ENCODE data around the gene ALG9.

Gene ALG9

DNA sequence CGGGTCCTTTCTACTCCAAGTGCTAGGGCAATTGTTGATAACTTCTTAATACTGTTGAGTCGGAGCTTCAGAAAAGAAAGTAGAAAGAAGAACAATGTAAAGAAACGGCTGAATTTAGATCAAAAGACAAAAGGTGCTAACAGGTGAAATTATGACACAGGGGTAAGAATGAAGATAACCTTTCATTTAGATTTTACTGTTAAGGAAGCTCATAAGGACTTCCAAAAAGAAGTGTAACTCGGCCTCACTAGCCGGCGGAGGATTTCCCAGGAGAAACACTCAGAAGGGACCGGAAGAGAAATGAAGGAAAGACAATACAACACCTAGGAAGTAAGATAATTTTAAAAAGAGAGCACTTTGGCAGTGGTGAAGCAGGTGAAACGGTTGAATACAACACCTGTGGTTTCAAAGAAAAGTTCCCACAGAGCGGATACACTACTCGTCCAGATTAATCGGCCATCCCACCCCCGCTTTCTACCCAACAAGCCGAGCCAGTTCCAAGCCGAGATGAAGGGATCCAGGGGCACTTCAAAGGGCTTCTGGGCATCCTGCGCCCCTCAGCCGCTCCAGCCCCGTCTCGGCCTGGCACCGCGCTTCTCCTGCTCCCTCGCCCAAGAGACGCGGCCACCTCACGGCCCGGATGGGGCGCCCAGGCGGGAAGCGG is 105.9 kb downstream of the ALG9 start:
- Histone ChIP-seq H3K9me3 (ENCODE audit: control insufficient read depth, low read length) (no peaks in the 10 kb centered on the region), H3K36me3 (ENCODE audit: control insufficient read depth, insufficient read depth, low read length) (peaks cover 42% of the 10 kb centered on the region), H3K4me3 (ENCODE audit: extremely low read depth, insufficient read depth, low read length, poor library complexity, severe bottlenecking) (peak overlapping the region; percentile 86), H3K4me1 (ENCODE audit: control insufficient read depth, insufficient read depth, low read length, poor library complexity, severe bottlenecking) (no peaks in the 10 kb centered on the region), H3K27ac (ENCODE audit: low read depth, low read length, severe bottlenecking) (no peak overlapping the region)
- WGBS, 2 experiments (ENCODE audit: insufficient coverage in 2 of 2) = 4 to 8% methylated on average over 14 to 21 of the region's 28 CpGs

GRCh38 chr11:111764621-111765020 is 106.8 kb downstream of the ALG9 start:
- peaks cover 51% of the 10 kb centered on the region for H3K36me3 ChIP-seq (ENCODE audit: control insufficient read depth, insufficient read depth, low read length)
- H3K4me3 ChIP-seq (ENCODE audit: extremely low read depth, insufficient read depth, low read length, poor library complexity, severe bottlenecking) = peak overlapping the region; percentile 86
- H3K9me3 ChIP-seq (ENCODE audit: control insufficient read depth, low read length) = no peaks in the 10 kb centered on the region
- H3K4me1 ChIP-seq (ENCODE audit: control insufficient read depth, insufficient read depth, low read length, poor library complexity, severe bottlenecking) = no peaks in the 10 kb centered on the region
- 92 to 100% methylated on average over 1 of the region's 1 CpG for WGBS, 2 experiments (ENCODE audit: insufficient coverage in 2 of 2)
- H3K27ac ChIP-seq (ENCODE audit: low read depth, low read length, severe bottlenecking) = no peak overlapping the region

DNA sequence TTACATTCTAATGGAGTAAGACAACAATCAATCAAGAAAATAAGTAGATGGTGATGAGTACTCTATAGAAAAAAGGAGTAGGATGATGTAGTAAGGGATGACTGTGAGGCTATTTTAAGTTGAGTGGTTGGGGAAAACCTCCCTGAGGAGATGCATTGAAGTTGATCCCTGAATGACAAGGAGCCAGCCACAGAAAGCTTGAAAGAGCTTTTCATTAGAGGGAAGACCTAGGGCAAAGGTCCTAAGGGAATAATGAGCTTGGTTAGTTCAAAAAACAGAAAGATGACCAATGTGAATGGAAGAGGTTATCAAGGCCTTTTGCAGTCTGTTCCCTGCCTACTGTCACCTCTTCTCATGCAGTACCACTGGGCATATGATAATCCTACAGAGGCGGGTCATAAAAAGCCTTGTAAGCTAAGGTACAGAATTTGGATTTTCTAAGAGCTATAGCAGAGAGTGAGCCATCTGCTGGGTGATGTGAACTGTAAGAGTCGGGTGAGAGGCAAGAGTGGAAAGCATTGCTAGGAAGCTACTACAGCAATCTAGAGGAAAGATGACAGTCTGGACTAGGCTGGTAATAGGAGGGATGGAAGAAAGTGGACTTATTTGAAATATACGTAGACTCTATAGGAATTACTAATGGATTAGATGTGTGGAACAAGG is 108.3 kb downstream of the ALG9 start:
- H3K4me3 ChIP-seq (ENCODE audit: extremely low read depth, insufficient read depth, low read length, poor library complexity, severe bottlenecking) = no peak overlapping the region
- no peaks in the 10 kb centered on the region for H3K4me1 ChIP-seq (ENCODE audit: control insufficient read depth, insufficient read depth, low read length, poor library complexity, severe bottlenecking)
- H3K9me3 ChIP-seq (ENCODE audit: control insufficient read depth, low read length) = no peaks in the 10 kb centered on the region
- 85 to 86% methylated on average over 3 of the region's 3 CpGs for WGBS, 2 experiments (ENCODE audit: insufficient coverage in 2 of 2)
- peaks cover 65% of the 10 kb centered on the region for H3K36me3 ChIP-seq (ENCODE audit: control insufficient read depth, insufficient read depth, low read length)
- no peak overlapping the region for H3K27ac ChIP-seq (ENCODE audit: low read depth, low read length, severe bottlenecking)

- Histone ChIP-seq H3K36me3 (ENCODE audit: control insufficient read depth, insufficient read depth, low read length) (peaks cover 66% of the 10 kb centered on the region), H3K9me3 (ENCODE audit: control insufficient read depth, low read length) (no peaks in the 10 kb centered on the region), H3K4me1 (ENCODE audit: control insufficient read depth, insufficient read depth, low read length, poor library complexity, severe bottlenecking) (no peaks in the 10 kb centered on the region), H3K4me3 (ENCODE audit: extremely low read depth, insufficient read depth, low read length, poor library complexity, severe bottlenecking) (no peak overlapping the region), H3K27ac (ENCODE audit: low read depth, low read length, severe bottlenecking) (no peak overlapping the region)
- WGBS, 2 experiments (ENCODE audit: insufficient coverage in 2 of 2) = 93 to 97% methylated on average over 4 of the region's 5 CpGs
Observed at GRCh38 chr11:111762526-111762925, 108.9 kb downstream of the ALG9 start.

DNA sequence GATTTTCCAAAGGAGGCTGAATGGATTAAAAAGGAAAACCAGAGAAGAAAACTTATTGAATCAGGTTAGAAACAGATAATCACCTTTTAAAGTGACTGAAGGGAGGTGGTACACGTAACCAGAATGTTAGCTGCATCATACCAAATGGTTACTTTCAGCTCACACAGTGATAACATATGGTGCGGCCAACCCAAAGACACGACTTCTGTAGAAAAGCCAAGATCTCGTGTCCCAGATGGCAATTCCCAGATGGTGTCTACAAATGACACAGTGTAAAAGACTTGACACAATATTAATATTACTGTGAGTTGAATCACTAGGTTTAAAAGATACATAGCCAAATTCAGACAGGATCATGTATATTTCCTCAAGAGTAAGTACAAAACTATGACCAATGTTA is 110.3 kb downstream of the ALG9 start:
- H3K4me3 ChIP-seq (ENCODE audit: extremely low read depth, insufficient read depth, low read length, poor library complexity, severe bottlenecking) = no peak overlapping the region
- H3K9me3 ChIP-seq (ENCODE audit: control insufficient read depth, low read length) = no peaks in the 10 kb centered on the region
- H3K27ac ChIP-seq (ENCODE audit: low read depth, low read length, severe bottlenecking) = no peak overlapping the region
- peaks cover 73% of the 10 kb centered on the region for H3K36me3 ChIP-seq (ENCODE audit: control insufficient read depth, insufficient read depth, low read length)
- no peaks in the 10 kb centered on the region for H3K4me1 ChIP-seq (ENCODE audit: control insufficient read depth, insufficient read depth, low read length, poor library complexity, severe bottlenecking)
- WGBS, 2 experiments (ENCODE audit: insufficient coverage in 2 of 2) = 94 to 97% methylated on average over 4 of the region's 4 CpGs

DNA sequence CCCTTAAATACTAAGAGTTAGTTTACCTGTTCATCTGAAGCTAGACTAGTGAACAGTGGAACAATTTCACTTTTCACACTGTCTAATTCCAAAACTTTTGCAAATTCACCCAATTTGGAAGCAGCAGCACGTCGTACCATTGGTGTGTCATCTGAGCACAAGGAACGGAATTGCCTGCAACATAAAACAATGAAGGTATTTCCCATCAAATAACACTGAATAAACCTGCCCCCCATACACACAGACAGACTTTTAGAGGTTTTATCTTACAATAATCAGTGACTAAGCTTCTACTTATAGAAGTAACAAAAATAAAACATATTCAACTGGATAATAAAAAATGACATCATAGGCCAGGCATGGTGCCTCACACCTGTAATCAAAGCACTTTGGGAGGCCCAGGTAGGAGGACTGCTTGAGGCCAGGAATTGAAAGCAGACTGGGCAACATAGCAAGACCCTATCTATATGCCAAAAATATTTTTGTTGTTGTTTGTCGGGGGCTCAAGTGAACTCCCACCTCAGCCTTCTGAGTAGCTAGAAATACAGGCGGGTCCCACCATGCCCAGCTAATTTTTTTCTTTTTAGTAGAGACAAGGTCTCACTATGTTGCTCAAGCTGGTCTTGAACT is 111.5 kb downstream of the ALG9 start:
- H3K36me3 ChIP-seq (ENCODE audit: control insufficient read depth, insufficient read depth, low read length) = peaks cover 80% of the 10 kb centered on the region
- 96 to 100% methylated on average over 4 of the region's 5 CpGs for WGBS, 2 experiments (ENCODE audit: insufficient coverage in 2 of 2)
- no peak overlapping the region for H3K27ac ChIP-seq (ENCODE audit: low read depth, low read length, severe bottlenecking)
- H3K4me1 ChIP-seq (ENCODE audit: control insufficient read depth, insufficient read depth, low read length, poor library complexity, severe bottlenecking) = no peaks in the 10 kb centered on the region
- no peaks in the 10 kb centered on the region for H3K9me3 ChIP-seq (ENCODE audit: control insufficient read depth, low read length)
- no peak overlapping the region for H3K4me3 ChIP-seq (ENCODE audit: extremely low read depth, insufficient read depth, low read length, poor library complexity, severe bottlenecking)

DNA sequence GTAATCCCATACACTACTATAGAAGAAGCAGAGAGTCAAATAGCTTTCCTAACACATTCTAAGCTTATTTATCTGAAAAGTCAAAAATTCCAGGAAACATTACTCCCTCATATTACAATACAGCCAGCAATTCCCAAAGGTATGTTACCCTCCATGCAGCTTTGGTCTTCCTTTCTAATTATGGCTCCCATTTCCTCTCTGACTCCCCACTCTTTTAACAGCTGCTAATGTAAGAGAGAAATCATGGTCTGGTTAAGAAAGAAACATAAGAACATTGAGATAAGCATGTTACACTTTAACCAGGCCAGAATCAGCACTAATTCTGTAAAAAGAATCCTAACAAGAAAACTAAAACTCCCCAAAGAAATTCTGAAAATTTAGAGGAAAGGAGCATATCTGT is 112.0 kb downstream of the ALG9 start:
- Histone ChIP-seq H3K4me3 (ENCODE audit: extremely low read depth, insufficient read depth, low read length, poor library complexity, severe bottlenecking) (no peak overlapping the region), H3K27ac (ENCODE audit: low read depth, low read length, severe bottlenecking) (no peak overlapping the region), H3K4me1 (ENCODE audit: control insufficient read depth, insufficient read depth, low read length, poor library complexity, severe bottlenecking) (no peaks in the 10 kb centered on the region), H3K9me3 (ENCODE audit: control insufficient read depth, low read length) (no peaks in the 10 kb centered on the region), H3K36me3 (ENCODE audit: control insufficient read depth, insufficient read depth, low read length) (peaks cover 78% of the 10 kb centered on the region)

DNA sequence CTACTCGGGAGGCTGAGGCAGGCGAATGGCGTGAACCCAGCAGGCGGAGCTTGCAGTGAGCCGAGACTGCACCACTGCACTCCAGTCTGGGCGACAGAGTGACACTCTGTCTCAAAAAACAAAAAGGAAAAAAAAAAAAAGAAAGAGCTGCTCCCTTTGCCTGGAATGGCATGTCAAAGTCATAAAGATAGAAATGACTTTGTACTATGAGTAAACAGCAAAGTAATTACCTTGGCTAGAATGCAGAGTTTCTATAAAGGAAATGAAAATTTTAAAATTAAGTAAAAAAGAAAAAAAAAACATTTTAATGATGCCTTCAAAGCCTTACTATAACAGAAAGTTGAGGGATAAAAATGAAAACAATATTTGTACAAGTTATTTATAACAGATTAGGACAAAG is 115.3 kb downstream of the ALG9 start:
- H3K36me3 ChIP-seq (ENCODE audit: control insufficient read depth, insufficient read depth, low read length) = peaks cover 72% of the 10 kb centered on the region
- H3K9me3 ChIP-seq (ENCODE audit: control insufficient read depth, low read length) = no peaks in the 10 kb centered on the region
- H3K4me1 ChIP-seq (ENCODE audit: control insufficient read depth, insufficient read depth, low read length, poor library complexity, severe bottlenecking) = no peaks in the 10 kb centered on the region
- 94 to 97% methylated on average over 4 of the region's 6 CpGs for WGBS, 2 experiments (ENCODE audit: insufficient coverage in 2 of 2)
- no peak overlapping the region for H3K4me3 ChIP-seq (ENCODE audit: extremely low read depth, insufficient read depth, low read length, poor library complexity, severe bottlenecking)
- no peak overlapping the region for H3K27ac ChIP-seq (ENCODE audit: low read depth, low read length, severe bottlenecking)

- no peaks in the 10 kb centered on the region for H3K9me3 ChIP-seq (ENCODE audit: control insufficient read depth, low read length)
- H3K27ac ChIP-seq (ENCODE audit: low read depth, low read length, severe bottlenecking) = no peak overlapping the region
- peaks cover 65% of the 10 kb centered on the region for H3K36me3 ChIP-seq (ENCODE audit: control insufficient read depth, insufficient read depth, low read length)
- no peaks in the 10 kb centered on the region for H3K4me1 ChIP-seq (ENCODE audit: control insufficient read depth, insufficient read depth, low read length, poor library complexity, severe bottlenecking)
- no peak overlapping the region for H3K4me3 ChIP-seq (ENCODE audit: extremely low read depth, insufficient read depth, low read length, poor library complexity, severe bottlenecking)
Observed at GRCh38 chr11:111749646-111750045, 121.7 kb downstream of the ALG9 start.

GRCh38 chr11:111748035-111748804 is 123.2 kb downstream of the ALG9 start:
- 84 to 93% methylated on average over 6 of the region's 7 CpGs for WGBS, 2 experiments (ENCODE audit: insufficient coverage in 2 of 2)
- H3K4me3 ChIP-seq (ENCODE audit: extremely low read depth, insufficient read depth, low read length, poor library complexity, severe bottlenecking) = no peak overlapping the region
- no peak overlapping the region for H3K27ac ChIP-seq (ENCODE audit: low read depth, low read length, severe bottlenecking)
- H3K36me3 ChIP-seq (ENCODE audit: control insufficient read depth, insufficient read depth, low read length) = peaks cover 68% of the 10 kb centered on the region
- H3K4me1 ChIP-seq (ENCODE audit: control insufficient read depth, insufficient read depth, low read length, poor library complexity, severe bottlenecking) = no peaks in the 10 kb centered on the region
- H3K9me3 ChIP-seq (ENCODE audit: control insufficient read depth, low read length) = no peaks in the 10 kb centered on the region

Data from mesodermal cell (in vitro differentiated cells).